Peyer's patch (tissue), 4 donors: ENCODE measurements around the gene FAM50A.

Experiments
- CTCF ChIP-seq, 6 experiments: fragments of 450-650 bp in 4 of 6; fragments of 200-600 bp in 2 of 6; sonication (generic) in 1 of 6; IDR thresholded peaks; one replicate each; pipeline ENCODE4 v1.5.1; 2017 to 2019; ENCODE audit warnings: antibody characterized with exemption in 6 of 6, mild to moderate bottlenecking in 3 of 6, moderate library complexity in 1 of 6
- POLR2A ChIP-seq, 2 donors: fragments of 450-650 bp; IDR thresholded peaks; one replicate each; pipeline ENCODE4 v1.5.1; 2017; ENCODE audit warnings: antibody characterized with exemption in 2 of 2, mild to moderate bottlenecking in 2 of 2, moderate library complexity in 2 of 2

- TF ChIP-seq POLR2A (IDR thresholded peaks at IDR 0.05) (no peak), CTCF (IDR thresholded peaks at IDR 0.05) (no peak)
Measured at GRCh38 chrX:154399527-154400368, 44.2 kb upstream of the FAM50A start.
